Panc1 (cell line): ENCODE results near the gene CEP170B.

Experiments used
- CTCF ChIP-seq: fragments of 450-650 bp; IDR thresholded peaks from 2 replicates; pipeline ENCODE4 v1.5.1; 2017; ENCODE audit warnings: mild to moderate bottlenecking
- POLR2AphosphoS5 ChIP-seq: IDR thresholded peaks from 2 replicates; pipeline ENCODE4 v1.6.1; 2012; ENCODE audit warnings: mild to moderate bottlenecking, low read depth, low read length, moderate library complexity
- REST ChIP-seq, 2 experiments: IDR thresholded peaks; 2 replicates each; pipeline ENCODE4 v1.6.1; 2011 to 2012; ENCODE audit warnings: low read depth in 2 of 2, control low read depth in 1 of 2, low read length in 1 of 2, mild to moderate bottlenecking in 1 of 2, moderate library complexity in 1 of 2; ENCODE audit not compliant: insufficient read depth in 1 of 2
- SIN3A ChIP-seq: IDR thresholded peaks from 2 replicates; pipeline ENCODE4 v1.6.1; 2012; ENCODE audit warnings: low read depth, mild to moderate bottlenecking, low read length, moderate library complexity, borderline replicate concordance; ENCODE audit not compliant: insufficient read depth

GRCh38 chr14:104845033-104845666 lies 19.9 kb upstream of the CEP170B start:
- TF ChIP-seq CTCF (no peak), POLR2AphosphoS5 (no peak), SIN3A (no peak), REST (IDR thresholded peaks at IDR 0.05; ENCODE audit: insufficient read depth in 1 of 2, low read depth in 2 of 2, low read length in 1 of 2) (no peak)
